Measurements from ENCODE around the gene SLC12A4.

GRCh38 chr16:67996666-67997065 lies 28.2 kb upstream of the SLC12A4 start:
- TF ChIP-seq POLR2A (IDR thresholded peaks at IDR 0.05) (no peak), EP300 (IDR thresholded peaks at IDR 0.05) (no peak)
- TF ChIP-seq, protein P1, sequence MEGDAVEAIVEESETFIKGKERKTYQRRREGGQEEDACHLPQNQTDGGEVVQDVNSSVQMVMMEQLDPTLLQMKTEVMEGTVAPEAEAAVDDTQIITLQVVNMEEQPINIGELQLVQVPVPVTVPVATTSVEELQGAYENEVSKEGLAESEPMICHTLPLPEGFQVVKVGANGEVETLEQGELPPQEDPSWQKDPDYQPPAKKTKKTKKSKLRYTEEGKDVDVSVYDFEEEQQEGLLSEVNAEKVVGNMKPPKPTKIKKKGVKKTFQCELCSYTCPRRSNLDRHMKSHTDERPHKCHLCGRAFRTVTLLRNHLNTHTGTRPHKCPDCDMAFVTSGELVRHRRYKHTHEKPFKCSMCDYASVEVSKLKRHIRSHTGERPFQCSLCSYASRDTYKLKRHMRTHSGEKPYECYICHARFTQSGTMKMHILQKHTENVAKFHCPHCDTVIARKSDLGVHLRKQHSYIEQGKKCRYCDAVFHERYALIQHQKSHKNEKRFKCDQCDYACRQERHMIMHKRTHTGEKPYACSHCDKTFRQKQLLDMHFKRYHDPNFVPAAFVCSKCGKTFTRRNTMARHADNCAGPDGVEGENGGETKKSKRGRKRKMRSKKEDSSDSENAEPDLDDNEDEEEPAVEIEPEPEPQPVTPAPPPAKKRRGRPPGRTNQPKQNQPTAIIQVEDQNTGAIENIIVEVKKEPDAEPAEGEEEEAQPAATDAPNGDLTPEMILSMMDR (IDR thresholded peaks at IDR 0.05), result no peak
